Ishikawa (cell line): ENCODE measurements around the gene AKAIN1.

Source experiments
- CEBPB ChIP-seq: IDR thresholded peaks from 2 replicates; pipeline ENCODE4 v1.6.1; 2012
- CREB1 ChIP-seq: IDR thresholded peaks from 2 replicates; pipeline ENCODE4 v1.6.1; 2012; ENCODE audit warnings: low read depth
- EP300 ChIP-seq: IDR thresholded peaks from 2 replicates; pipeline ENCODE4 v1.6.1; 2012; ENCODE audit warnings: borderline replicate concordance
- NFIC ChIP-seq: IDR thresholded peaks from 2 replicates; pipeline ENCODE4 v1.6.1; 2012
- RAD21 ChIP-seq: IDR thresholded peaks from 2 replicates; pipeline ENCODE4 v1.6.1; 2012; ENCODE audit warnings: low read depth
- TAF1 ChIP-seq: IDR thresholded peaks from 2 replicates; pipeline ENCODE4 v1.6.1; 2012; ENCODE audit warnings: low read depth, mild to moderate bottlenecking
- TCF12 ChIP-seq: IDR thresholded peaks from 2 replicates; pipeline ENCODE4 v1.6.1; 2012; ENCODE audit warnings: low read depth
- TEAD4 ChIP-seq: IDR thresholded peaks from 2 replicates; pipeline ENCODE4 v1.6.1; 2012
- TF ChIP-seq, protein P1 (sequence below): IDR thresholded peaks from 2 replicates; pipeline ENCODE4 v1.6.1; 2012; ENCODE audit warnings: low read depth, mild to moderate bottlenecking
- TF ChIP-seq, protein P2 (sequence below): IDR thresholded peaks from 2 replicates; pipeline ENCODE4 v1.6.1; 2012

DNA sequence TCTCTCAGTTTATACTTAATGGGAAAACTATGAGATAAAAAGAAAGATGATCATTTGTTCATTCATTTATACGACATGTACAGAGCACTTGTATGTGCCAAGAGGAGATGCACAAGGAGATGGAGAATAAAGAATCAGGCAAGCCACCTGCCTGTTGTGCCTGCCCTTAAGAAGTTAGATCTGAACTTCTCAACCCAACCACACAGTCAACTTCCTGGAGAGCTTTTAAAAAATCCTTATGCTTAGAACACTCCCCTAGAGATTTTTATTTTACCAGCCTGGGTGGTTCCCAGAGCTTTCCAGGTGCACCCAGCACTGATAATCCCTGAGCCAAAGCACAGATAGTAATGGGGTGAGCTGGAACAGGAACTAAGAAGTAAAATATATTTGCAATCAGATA lies 18.5 kb downstream of the AKAIN1 start:
- no peak for TF ChIP-seq TAF1
- TF ChIP-seq TCF12: no peak
- TF ChIP-seq RAD21: no peak
- no peak for TF ChIP-seq TEAD4
- no peak for TF ChIP-seq CREB1
- TF ChIP-seq, protein P1, sequence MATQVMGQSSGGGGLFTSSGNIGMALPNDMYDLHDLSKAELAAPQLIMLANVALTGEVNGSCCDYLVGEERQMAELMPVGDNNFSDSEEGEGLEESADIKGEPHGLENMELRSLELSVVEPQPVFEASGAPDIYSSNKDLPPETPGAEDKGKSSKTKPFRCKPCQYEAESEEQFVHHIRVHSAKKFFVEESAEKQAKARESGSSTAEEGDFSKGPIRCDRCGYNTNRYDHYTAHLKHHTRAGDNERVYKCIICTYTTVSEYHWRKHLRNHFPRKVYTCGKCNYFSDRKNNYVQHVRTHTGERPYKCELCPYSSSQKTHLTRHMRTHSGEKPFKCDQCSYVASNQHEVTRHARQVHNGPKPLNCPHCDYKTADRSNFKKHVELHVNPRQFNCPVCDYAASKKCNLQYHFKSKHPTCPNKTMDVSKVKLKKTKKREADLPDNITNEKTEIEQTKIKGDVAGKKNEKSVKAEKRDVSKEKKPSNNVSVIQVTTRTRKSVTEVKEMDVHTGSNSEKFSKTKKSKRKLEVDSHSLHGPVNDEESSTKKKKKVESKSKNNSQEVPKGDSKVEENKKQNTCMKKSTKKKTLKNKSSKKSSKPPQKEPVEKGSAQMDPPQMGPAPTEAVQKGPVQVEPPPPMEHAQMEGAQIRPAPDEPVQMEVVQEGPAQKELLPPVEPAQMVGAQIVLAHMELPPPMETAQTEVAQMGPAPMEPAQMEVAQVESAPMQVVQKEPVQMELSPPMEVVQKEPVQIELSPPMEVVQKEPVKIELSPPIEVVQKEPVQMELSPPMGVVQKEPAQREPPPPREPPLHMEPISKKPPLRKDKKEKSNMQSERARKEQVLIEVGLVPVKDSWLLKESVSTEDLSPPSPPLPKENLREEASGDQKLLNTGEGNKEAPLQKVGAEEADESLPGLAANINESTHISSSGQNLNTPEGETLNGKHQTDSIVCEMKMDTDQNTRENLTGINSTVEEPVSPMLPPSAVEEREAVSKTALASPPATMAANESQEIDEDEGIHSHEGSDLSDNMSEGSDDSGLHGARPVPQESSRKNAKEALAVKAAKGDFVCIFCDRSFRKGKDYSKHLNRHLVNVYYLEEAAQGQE: no peak
- TF ChIP-seq EP300: no peak
- no peak for TF ChIP-seq CEBPB
- no peak for TF ChIP-seq NFIC
- TF ChIP-seq, protein P2, sequence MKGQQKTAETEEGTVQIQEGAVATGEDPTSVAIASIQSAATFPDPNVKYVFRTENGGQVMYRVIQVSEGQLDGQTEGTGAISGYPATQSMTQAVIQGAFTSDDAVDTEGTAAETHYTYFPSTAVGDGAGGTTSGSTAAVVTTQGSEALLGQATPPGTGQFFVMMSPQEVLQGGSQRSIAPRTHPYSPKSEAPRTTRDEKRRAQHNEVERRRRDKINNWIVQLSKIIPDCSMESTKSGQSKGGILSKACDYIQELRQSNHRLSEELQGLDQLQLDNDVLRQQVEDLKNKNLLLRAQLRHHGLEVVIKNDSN: no peak
